ENCODE measurements around the gene C1GALT1C1L.
A peak's percentile ranks its signal among the peaks of the same experiment; 100 is the strongest.
"Not testable (repeated sequence)": the region's sequence is repeated elsewhere in the genome, so short reads cannot be mapped to it uniquely, and the experiment has no call there.

C1GALT1C1L gene

GRCh38 chr2:43685357-43685756 lies 9.1 kb upstream of the C1GALT1C1L start:
- no peaks in the 10 kb centered on the region for H3K9me2 ChIP-seq (replicated peaks; ENCODE audit: low read depth, low read length)
- H3F3A ChIP-seq (ENCODE audit: low read depth), result no peaks in the 10 kb centered on the region
- H3K4me1 ChIP-seq (ENCODE audit: insufficient read depth, low read length, poor library complexity, severe bottlenecking), result peaks cover 7% of the 10 kb centered on the region
- no peaks in the 10 kb centered on the region for H3K36me3 ChIP-seq (ENCODE audit: insufficient read depth, low read length)
- no peaks in the 10 kb centered on the region for H3K27me3 ChIP-seq (ENCODE audit: insufficient read depth, low read length, poor library complexity, severe bottlenecking)
- no peak for TF ChIP-seq EZH2phosphoT487 (IDR thresholded peaks at IDR 0.05; ENCODE audit: borderline replicate concordance)
- TF ChIP-seq, protein P1, sequence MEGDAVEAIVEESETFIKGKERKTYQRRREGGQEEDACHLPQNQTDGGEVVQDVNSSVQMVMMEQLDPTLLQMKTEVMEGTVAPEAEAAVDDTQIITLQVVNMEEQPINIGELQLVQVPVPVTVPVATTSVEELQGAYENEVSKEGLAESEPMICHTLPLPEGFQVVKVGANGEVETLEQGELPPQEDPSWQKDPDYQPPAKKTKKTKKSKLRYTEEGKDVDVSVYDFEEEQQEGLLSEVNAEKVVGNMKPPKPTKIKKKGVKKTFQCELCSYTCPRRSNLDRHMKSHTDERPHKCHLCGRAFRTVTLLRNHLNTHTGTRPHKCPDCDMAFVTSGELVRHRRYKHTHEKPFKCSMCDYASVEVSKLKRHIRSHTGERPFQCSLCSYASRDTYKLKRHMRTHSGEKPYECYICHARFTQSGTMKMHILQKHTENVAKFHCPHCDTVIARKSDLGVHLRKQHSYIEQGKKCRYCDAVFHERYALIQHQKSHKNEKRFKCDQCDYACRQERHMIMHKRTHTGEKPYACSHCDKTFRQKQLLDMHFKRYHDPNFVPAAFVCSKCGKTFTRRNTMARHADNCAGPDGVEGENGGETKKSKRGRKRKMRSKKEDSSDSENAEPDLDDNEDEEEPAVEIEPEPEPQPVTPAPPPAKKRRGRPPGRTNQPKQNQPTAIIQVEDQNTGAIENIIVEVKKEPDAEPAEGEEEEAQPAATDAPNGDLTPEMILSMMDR (conservative IDR thresholded peaks at IDR 0.05; ENCODE audit: low read length), result no peak
- no peaks in the 10 kb centered on the region for H3K79me2 ChIP-seq (ENCODE audit: insufficient read depth, low read length)
- no peaks in the 10 kb centered on the region for H4K20me1 ChIP-seq (ENCODE audit: insufficient read depth, low read length, poor library complexity, severe bottlenecking)
- no peaks in the 10 kb centered on the region for H3K9me3 ChIP-seq (ENCODE audit: insufficient read depth, low read depth, low read length)
- no peak overlapping the region for H3K4me3 ChIP-seq (ENCODE audit: low read length, poor library complexity, severe bottlenecking)
- 0 out of 2 replicates have a peak overlapping the region, but pooled peaks have one; percentile 30 for H2AFZ ChIP-seq (ENCODE audit: low read length)
- peak overlapping the region; percentile 11 for H3K4me2 ChIP-seq (ENCODE audit: low read depth, low read length, poor library complexity, severe bottlenecking)
- no peak overlapping the region for H3K9ac ChIP-seq (ENCODE audit: low read depth, low read length, poor library complexity, severe bottlenecking)

DNA sequence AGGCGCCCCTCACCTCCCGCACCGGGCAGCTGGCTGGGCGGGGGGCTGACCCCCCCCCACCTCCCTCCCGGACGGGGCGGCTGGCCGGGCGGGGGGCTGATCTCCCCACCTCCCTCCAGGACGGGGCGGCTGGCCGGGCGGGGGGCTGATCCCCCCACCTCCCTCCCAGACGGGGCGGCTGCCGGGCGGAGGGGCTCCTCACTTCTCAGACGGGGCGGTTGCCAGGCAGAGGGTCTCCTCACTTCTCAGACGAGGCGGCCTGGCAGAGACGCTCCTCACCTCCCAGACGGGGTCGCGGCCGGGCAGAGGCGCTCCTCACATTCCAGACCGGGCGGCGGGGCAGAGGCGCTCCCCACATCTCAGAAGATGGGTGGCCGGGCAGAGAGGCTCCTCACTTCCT lies 1.6 kb upstream of the C1GALT1C1L start:
- not testable (repeated sequence) for H3F3A ChIP-seq (ENCODE audit: low read depth); H4K20me1 ChIP-seq (ENCODE audit: insufficient read depth, low read length, poor library complexity, severe bottlenecking); H3K4me2 ChIP-seq (ENCODE audit: low read depth, low read length, poor library complexity, severe bottlenecking); H3K9ac ChIP-seq (ENCODE audit: low read depth, low read length, poor library complexity, severe bottlenecking); H3K27me3 ChIP-seq (ENCODE audit: insufficient read depth, low read length, poor library complexity, severe bottlenecking); H3K9me3 ChIP-seq (ENCODE audit: insufficient read depth, low read depth, low read length); H2AFZ ChIP-seq (ENCODE audit: low read length); H3K79me2 ChIP-seq (ENCODE audit: insufficient read depth, low read length); H3K4me3 ChIP-seq (ENCODE audit: low read length, poor library complexity, severe bottlenecking); H3K4me1 ChIP-seq (ENCODE audit: insufficient read depth, low read length, poor library complexity, severe bottlenecking); H3K36me3 ChIP-seq (ENCODE audit: insufficient read depth, low read length); H3K9me2 ChIP-seq (replicated peaks; ENCODE audit: low read depth, low read length)

GRCh38 chr2:43675646-43676321 lies 445 bp downstream of the C1GALT1C1L start:
- Histone ChIP-seq H2AFZ (ENCODE audit: low read length) (no peak overlapping the region), H3K9me2 (replicated peaks; ENCODE audit: low read depth, low read length) (0 out of 2 replicates have a peak, but pooled peaks cover 7% of the 10 kb centered on the region), H4K20me1 (ENCODE audit: insufficient read depth, low read length, poor library complexity, severe bottlenecking) (no peaks in the 10 kb centered on the region), H3K4me1 (ENCODE audit: insufficient read depth, low read length, poor library complexity, severe bottlenecking) (no peaks in the 10 kb centered on the region), H3K9me3 (ENCODE audit: insufficient read depth, low read depth, low read length) (no peaks in the 10 kb centered on the region), H3K36me3 (ENCODE audit: insufficient read depth, low read length) (no peaks in the 10 kb centered on the region), H3K27me3 (ENCODE audit: insufficient read depth, low read length, poor library complexity, severe bottlenecking) (peaks cover 4% of the 10 kb centered on the region), H3K4me3 (ENCODE audit: low read length, poor library complexity, severe bottlenecking) (no peak overlapping the region), H3K9ac (ENCODE audit: low read depth, low read length, poor library complexity, severe bottlenecking) (no peak overlapping the region), H3K4me2 (ENCODE audit: low read depth, low read length, poor library complexity, severe bottlenecking) (no peak overlapping the region), H3F3A (ENCODE audit: low read depth) (no peaks in the 10 kb centered on the region), H3K79me2 (ENCODE audit: insufficient read depth, low read length) (no peaks in the 10 kb centered on the region)
- no peak for TF ChIP-seq EZH2phosphoT487 (IDR thresholded peaks at IDR 0.05; ENCODE audit: borderline replicate concordance)
- TF ChIP-seq, protein P1 (conservative IDR thresholded peaks at IDR 0.05; ENCODE audit: low read length), result no peak

DNA sequence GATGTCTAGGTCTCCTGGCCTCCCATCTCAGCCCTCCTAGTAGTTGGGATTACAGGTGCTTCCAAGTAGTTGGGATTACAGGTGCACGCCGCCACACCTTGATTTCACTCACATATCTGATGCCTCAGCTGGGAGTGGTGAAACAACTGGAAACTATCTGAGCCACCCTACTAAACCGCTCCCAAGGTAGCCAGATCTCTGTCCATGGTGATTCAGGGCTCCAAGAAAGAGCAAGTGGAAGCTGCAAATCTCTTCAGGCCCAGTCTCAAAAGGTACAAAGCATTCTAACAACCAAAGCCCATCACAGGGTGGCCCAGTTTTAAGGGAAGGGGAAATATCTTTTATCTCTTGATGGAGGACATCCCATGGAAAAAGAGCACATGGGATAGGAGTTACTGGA lies 19.0 kb downstream of the C1GALT1C1L start:
- Histone ChIP-seq H3F3A (ENCODE audit: low read depth) (no peaks in the 10 kb centered on the region), H3K4me1 (ENCODE audit: insufficient read depth, low read length, poor library complexity, severe bottlenecking) (no peaks in the 10 kb centered on the region), H3K9me3 (ENCODE audit: insufficient read depth, low read depth, low read length) (no peaks in the 10 kb centered on the region), H3K79me2 (ENCODE audit: insufficient read depth, low read length) (no peaks in the 10 kb centered on the region), H4K20me1 (ENCODE audit: insufficient read depth, low read length, poor library complexity, severe bottlenecking) (no peaks in the 10 kb centered on the region), H3K9me2 (replicated peaks; ENCODE audit: low read depth, low read length) (no peaks in the 10 kb centered on the region), H3K36me3 (ENCODE audit: insufficient read depth, low read length) (no peaks in the 10 kb centered on the region), H3K9ac (ENCODE audit: low read depth, low read length, poor library complexity, severe bottlenecking) (no peak overlapping the region), H3K4me2 (ENCODE audit: low read depth, low read length, poor library complexity, severe bottlenecking) (no peak overlapping the region), H2AFZ (ENCODE audit: low read length) (no peak overlapping the region), H3K27me3 (ENCODE audit: insufficient read depth, low read length, poor library complexity, severe bottlenecking) (no peaks in the 10 kb centered on the region), H3K4me3 (ENCODE audit: low read length, poor library complexity, severe bottlenecking) (no peak overlapping the region)
- no peak for TF ChIP-seq EZH2phosphoT487 (IDR thresholded peaks at IDR 0.05; ENCODE audit: borderline replicate concordance)
- TF ChIP-seq, protein P1 (conservative IDR thresholded peaks at IDR 0.05; ENCODE audit: low read length), result no peak

All from Loucy (cell line).